Ureter (tissue), 1 donor: ENCODE data around the gene SLC25A2. TPM values are rescaled to one million over a fixed set of nuclear protein-coding genes. Genes with fewer than 3 reads are reported as not detected.
"Not testable (repeated sequence)": the region's sequence is repeated elsewhere in the genome, so short reads cannot be mapped to it uniquely, and the experiment has no call there.

Source experiments
- DNase-seq: peaks from one replicate; pipeline ENCODE4 v3.0.0-alpha.2; 2020; ENCODE audit warnings: low spot score
- total RNA-seq: library from RNA; stranded (reverse); gene quantifications from one replicate; pipeline ENCODE4 v1.2.4, GENCODE V29; 2023
- donor health status: DM: yes; HTN: yes; CAD: no.

SLC25A2 gene
- total RNA-seq, 1 donor from 2014 or later, result 1.3 TPM

- not testable (repeated sequence) for DNase-seq
Measured at GRCh38 chr5:141316963-141317362, 13.1 kb upstream of the SLC25A2 start.

DNA sequence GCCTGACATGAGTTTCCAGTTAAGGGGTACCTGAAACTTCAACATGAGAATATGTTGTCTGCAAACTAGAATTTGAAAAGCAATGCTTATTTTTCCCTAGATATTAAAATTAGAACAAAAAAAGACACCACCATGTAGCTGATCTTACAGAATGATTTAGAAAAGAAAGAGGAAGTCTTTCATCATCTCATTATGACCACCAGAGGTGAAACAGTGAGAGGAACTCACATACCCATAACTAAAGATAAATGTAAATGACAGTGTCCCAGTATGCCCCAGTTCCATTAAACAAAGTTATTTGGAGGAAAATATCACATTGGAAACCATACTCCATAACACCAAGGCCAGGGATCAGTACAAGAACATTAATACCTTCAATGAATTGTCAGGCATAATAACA, 9.9 kb upstream of the SLC25A2 start:
- DNase-seq, result no peak

DNA sequence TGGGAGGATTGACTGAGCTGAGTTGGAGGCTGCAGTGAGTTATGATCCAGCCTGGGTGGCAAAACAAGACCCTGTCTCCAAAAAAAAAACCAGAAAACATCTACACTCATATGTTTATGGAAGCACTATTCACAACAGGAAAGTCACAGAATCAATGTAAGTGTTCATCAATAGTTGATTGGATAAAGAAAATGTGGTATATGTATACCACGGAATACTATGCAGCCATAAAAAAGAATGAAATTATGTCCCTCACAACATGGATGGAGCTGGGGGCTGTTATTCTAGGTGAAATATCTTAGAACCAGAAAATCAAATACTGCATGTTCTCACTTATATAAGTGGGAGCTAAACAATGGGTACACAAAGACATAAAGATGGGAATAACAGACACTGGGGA, 2.8 kb upstream of the SLC25A2 start:
- DNase-seq, result no peak

DNA sequence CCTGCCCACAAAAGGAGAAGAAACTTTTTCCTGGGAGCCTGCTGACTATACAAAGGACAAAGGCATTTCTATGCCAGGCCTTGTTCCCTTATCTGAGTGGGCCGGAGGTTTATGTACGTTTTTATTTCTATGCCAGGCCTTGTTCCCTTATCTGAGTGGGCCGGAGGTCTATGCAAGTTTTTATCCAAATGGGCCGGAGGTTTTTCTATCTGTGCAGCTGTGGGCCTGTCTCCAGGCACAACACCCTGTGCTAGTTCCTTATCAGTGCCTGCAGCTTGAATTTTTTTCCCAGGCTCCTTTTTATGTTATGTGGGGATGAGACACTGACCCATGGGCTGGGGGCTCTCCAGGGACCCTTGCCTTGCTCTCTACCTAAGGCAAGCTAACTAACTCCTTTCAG, 5.5 kb downstream of the SLC25A2 start:
- DNase-seq, result no peak

DNA sequence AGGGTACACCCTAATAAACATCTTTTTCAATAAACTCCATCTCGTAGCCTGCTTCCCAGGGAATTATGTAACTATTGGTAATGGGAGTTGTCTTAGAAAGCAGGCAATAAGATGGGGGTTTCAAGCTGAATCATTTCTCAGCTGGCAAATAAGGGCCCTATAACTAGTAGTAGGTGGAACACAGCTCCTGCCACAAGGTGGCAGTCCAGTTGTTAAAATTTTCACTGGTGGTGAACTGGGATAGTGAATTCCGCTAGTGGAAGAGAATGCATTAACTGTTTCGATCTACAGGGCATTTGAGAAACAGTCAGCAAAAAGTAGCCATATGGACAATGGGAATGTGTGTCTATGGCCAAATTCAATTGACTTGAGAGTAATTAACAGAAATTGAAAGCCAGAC, 30.9 kb downstream of the SLC25A2 start:
- DNase-seq, result no peak

DNA sequence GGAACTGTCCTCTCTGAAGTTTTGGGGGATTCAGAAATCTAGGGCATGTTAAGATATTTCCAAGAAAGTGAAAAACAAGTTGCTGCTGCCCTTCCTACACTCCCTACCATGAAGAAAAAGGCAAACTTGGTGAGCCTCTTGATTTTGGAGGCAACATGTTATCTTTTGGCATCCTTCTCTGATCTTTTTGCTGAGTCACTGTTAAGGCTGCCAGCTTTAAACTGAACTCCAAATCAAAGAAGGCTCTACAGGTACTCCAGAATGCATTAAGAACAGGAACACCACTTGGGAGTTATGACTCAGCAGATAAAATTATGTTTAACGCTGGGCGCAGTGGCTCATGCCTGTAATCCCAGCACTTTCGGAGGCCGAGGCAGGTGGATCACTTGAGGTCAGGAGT, 34.7 kb downstream of the SLC25A2 start:
- no peak for DNase-seq

GRCh38 chr5:141261238-141261546, 42.7 kb downstream of the SLC25A2 start:
- DNase-seq, result no peak

DNA sequence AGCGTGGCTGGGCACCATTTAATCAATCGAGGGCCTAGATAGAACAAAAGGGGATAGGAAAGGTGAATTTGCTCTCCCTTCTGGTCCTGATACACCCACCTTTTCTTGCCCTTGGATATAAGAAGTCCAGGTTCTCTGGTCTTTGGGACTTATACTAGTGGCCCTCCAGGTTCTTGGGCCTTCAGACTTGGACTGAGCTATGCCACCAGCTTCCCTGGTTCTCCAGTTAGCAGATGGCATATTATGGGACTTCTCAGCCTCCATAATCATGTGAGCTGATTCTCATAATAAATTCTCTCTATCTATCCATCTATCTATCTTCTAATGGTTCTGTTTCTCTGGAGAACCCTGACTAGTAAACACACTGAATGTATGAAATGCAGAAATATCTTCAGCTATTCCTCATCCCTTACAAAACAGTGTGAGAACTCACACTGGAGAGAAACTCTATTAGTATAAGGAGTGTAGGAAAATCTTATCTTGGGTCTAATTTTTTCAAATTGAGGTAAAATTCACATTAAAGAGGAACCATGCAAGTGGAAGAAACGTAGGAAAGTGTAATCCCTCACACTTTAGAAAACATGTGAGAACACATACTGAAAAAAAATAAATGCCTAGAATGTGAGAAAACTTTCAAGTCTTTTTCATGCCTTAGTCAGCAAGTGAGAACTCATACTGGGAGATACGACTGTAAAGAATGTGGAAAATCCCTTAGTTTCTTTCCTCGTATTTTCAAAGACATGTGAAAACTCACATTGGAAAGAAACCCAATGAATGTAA, 43.2 kb downstream of the SLC25A2 start:
- DNase-seq, result no peak

GRCh38 chr5:141258948-141259347, 44.9 kb downstream of the SLC25A2 start:
- no peak for DNase-seq

GRCh38 chr5:141258464-141258863, 45.4 kb downstream of the SLC25A2 start:
- DNase-seq, result no peak

Other genes starting within 250 kb of the SLC25A2 start
- gene PCDHB2, start 209.4 kb downstream of the SLC25A2 start, total RNA-seq, result 1.8 TPM
- 1.1 TPM for gene PCDHB3, start 203.6 kb downstream of the SLC25A2 start, total RNA-seq
- gene PCDHB4, start 182.2 kb downstream of the SLC25A2 start, total RNA-seq, result 2.2 TPM
- 2.9 TPM for gene PCDHB5, start 168.8 kb downstream of the SLC25A2 start, total RNA-seq
- 1.6 TPM for gene PCDHB6, start 154.0 kb downstream of the SLC25A2 start, total RNA-seq
- 2.4 TPM for gene PCDHB7, start 131.4 kb downstream of the SLC25A2 start, total RNA-seq
- gene PCDHB8, start 126.3 kb downstream of the SLC25A2 start, total RNA-seq, result 1.7 TPM
- 3.4 TPM for gene PCDHB16, start 121.7 kb downstream of the SLC25A2 start, total RNA-seq
- gene PCDHB9, start 116.9 kb downstream of the SLC25A2 start, total RNA-seq, result 1.9 TPM
- gene PCDHB10, start 111.7 kb downstream of the SLC25A2 start, total RNA-seq, result 2.5 TPM
- gene PCDHB11, start 104.4 kb downstream of the SLC25A2 start, total RNA-seq, result 2.1 TPM
- gene PCDHB12, start 95.3 kb downstream of the SLC25A2 start, total RNA-seq, result 2.8 TPM
- gene PCDHB13, start 90.1 kb downstream of the SLC25A2 start, total RNA-seq, result 6.2 TPM
- gene PCDHB14, start 80.7 kb downstream of the SLC25A2 start, total RNA-seq, result 6.8 TPM
- gene PCDHB15, start 58.7 kb downstream of the SLC25A2 start, total RNA-seq, result 4.3 TPM
- gene TAF7, start 16.7 kb upstream of the SLC25A2 start, total RNA-seq, result 56.6 TPM
- 0.57 TPM for gene PCDHGA1, start 26.5 kb upstream of the SLC25A2 start, total RNA-seq
- 2.6 TPM for gene PCDHGA2, start 34.7 kb upstream of the SLC25A2 start, total RNA-seq
- gene PCDHGA3, start 39.8 kb upstream of the SLC25A2 start, total RNA-seq, result 2.9 TPM
- gene PCDHGB1, start 46.0 kb upstream of the SLC25A2 start, total RNA-seq, result 3.0 TPM
- gene PCDHGA4, start 51.0 kb upstream of the SLC25A2 start, total RNA-seq, result 4.2 TPM
- gene PCDHGB2, start 55.9 kb upstream of the SLC25A2 start, total RNA-seq, result 4.3 TPM
- gene PCDHGA5, start 60.1 kb upstream of the SLC25A2 start, total RNA-seq, result 4.6 TPM
- 3.2 TPM for gene PCDHGB3, start 66.2 kb upstream of the SLC25A2 start, total RNA-seq
- gene PCDHGA6, start 69.8 kb upstream of the SLC25A2 start, total RNA-seq, result 6.1 TPM
- gene PCDHGA7, start 78.7 kb upstream of the SLC25A2 start, total RNA-seq, result 5.8 TPM
- 8.0 TPM for gene PCDHGB4, start 83.6 kb upstream of the SLC25A2 start, total RNA-seq
- 3.3 TPM for gene PCDHGA8, start 88.6 kb upstream of the SLC25A2 start, total RNA-seq
- 12.1 TPM for gene PCDHGB5, start 93.9 kb upstream of the SLC25A2 start, total RNA-seq
- gene PCDHGA9, start 98.7 kb upstream of the SLC25A2 start, total RNA-seq, result 8.9 TPM
- 8.2 TPM for gene PCDHGB6, start 104.0 kb upstream of the SLC25A2 start, total RNA-seq
- gene PCDHGA10, start 108.9 kb upstream of the SLC25A2 start, total RNA-seq, result 7.4 TPM
- 11.7 TPM for gene PCDHGB7, start 113.6 kb upstream of the SLC25A2 start, total RNA-seq
- 5.1 TPM for gene PCDHGA11, start 117.0 kb upstream of the SLC25A2 start, total RNA-seq
- 5.0 TPM for gene PCDHGA12, start 126.5 kb upstream of the SLC25A2 start, total RNA-seq
- gene PCDHGC3, start 171.9 kb upstream of the SLC25A2 start, total RNA-seq, result 52.6 TPM
- gene PCDHGC4, start 181.0 kb upstream of the SLC25A2 start, total RNA-seq, result 3.6 TPM
- gene PCDHGC5, start 185.0 kb upstream of the SLC25A2 start, total RNA-seq, result 2.8 TPM